NCI-H2171 (cell line): ENCODE measurements around the gene EPB41L5.
"Not testable (repeated sequence)": the region's sequence is repeated elsewhere in the genome, so short reads cannot be mapped to it uniquely, and the experiment has no call there.

Experiments used
- DNase-seq: peaks from one replicate; lab custom pipeline; 2025; lab: John Stamatoyannopoulos, UW

The EPB41L5 gene

DNA sequence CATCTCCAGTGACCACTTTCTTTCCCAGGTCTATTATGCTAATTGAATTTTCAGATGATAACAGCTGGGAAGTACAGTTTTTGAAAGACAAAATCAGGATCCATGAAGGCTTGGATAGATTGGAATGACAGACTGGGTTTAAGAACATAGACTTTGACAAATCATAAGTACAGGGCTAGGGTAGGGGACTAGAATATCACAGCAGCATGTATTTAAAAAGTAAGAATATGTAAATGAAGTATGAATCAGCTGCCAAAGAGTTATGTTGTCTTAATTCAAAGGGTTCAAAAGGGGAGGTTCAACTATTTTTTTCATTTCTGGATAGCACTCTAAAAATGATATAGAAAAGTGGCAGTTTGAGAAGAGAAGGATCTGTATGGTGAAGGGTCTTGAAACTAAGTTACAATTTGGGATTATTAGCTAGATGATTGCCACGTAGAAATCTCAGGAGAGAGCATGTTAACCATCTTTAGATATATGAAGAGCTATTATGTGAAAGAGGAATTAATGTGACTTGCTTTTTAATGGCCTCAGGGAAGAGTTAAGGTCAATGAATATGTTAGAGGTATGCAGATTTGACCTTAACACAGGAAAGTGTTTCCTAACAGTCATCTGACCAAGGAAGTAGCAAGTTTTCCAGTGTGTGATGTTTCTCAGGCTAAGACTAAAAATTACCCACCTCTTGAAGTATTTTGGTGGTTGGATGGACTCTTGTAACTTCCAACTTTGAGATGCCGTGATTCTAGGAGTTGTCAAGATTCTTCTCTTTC lies 128.6 kb downstream of the EPB41L5 start:
- no peak for DNase-seq

DNA sequence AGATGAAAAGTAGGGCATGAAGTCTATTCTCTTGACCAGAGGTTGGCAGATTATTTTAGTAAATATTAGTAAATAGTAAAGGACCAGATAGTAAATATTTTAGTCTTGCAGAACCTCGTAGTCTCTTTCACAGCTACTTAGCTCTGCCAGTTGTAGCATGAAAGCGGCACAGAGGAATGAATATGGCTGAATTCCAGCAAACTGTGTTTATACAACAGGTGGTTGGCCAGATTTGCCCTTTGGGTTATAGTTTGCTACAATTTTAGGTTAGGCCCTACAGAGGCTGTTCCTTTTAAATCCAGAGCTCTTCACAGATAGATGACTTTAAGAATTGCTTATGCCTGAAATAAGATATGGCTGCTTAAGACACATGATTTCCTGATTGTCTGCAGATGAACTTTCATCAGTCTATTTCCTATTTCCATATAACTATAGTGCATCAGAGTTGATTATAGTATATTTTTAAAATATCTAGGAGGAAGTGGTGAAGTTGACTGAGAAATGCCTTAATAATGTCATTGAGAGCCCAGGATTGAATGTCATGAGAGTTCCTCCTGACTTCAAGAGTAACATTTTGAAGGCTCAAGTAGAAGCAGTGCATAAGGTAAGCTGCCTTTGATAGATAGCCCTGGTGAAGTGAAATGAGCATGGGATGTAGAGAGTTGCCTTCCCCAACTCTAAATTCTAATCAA lies 129.8 kb downstream of the EPB41L5 start:
- DNase-seq: no peak

DNA sequence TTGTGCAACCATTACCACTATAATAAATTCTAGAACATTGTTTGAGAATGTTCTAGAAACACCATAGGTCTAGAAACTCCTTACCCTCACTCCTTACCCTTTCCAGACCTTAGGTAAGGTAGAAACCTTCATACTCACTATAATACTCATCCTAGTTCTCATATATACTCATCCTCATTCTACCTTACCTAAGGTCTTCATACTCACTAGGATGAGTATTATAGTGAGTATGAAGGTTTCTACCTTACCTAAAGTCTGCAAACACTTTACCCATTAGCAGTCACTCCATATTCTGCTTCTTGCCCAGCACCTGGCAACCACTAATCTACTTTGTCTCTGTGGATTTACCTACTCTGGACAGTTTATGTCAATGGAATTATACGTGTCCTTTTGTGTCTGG lies 135.4 kb downstream of the EPB41L5 start:
- no peak for DNase-seq

DNA sequence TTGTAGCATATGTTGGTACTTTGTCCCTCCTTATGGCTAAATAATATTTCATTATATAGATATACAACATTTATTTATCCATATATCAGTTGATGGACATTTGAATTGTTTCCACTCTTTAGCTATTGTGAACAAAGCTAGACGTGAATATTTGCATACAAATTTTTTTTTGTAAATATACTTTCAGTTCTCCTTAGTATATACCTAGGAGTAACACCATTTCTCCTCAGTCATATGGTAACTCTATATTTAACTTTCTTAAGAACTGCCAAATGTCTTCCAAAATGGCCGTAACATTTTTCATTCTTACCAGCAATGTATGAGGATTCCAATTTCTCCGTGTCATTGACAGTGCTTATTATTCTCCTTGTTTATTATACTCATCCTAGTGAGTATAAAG lies 135.8 kb downstream of the EPB41L5 start:
- DNase-seq: no peak

DNA sequence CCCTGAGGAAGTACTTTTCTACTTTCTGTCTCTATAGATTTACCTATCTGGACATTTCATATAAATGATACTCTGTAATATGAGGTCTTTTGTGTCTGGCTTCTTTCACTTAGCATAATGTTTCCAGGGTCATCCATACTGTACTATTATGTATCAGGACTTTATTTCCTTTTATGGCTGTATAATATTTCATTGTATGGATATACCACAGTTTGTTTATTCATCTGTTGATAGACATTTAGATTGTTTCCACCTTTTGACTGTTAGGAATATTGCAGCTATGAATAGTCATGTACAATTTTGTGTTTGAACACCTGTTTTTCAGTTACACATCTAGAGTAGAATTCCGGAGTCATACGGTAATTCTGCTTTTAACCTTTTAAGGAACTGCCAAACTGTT lies 136.5 kb downstream of the EPB41L5 start:
- DNase-seq: no peak

DNA sequence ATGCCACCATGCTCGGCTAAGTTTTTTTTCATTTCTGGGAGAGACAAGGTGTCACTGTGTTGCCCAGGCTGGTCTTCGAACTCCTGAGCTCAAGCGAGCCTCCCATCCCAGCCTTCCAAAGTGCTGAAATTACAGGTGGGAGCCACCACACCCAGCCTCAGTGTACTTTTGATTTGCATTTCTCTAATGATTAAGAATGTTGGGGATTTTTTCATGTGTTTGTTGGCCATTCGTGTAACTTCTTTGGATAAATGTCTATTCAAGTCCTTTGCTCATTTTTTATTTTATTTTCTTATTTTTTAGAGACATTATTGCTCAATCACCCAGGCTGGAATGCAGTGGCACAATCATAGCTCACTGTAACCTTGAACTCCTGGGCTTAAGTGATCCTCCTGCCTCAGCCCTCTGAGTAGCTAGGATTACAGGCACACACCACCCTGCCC lies 137.2 kb downstream of the EPB41L5 start:
- no peak for DNase-seq

DNA sequence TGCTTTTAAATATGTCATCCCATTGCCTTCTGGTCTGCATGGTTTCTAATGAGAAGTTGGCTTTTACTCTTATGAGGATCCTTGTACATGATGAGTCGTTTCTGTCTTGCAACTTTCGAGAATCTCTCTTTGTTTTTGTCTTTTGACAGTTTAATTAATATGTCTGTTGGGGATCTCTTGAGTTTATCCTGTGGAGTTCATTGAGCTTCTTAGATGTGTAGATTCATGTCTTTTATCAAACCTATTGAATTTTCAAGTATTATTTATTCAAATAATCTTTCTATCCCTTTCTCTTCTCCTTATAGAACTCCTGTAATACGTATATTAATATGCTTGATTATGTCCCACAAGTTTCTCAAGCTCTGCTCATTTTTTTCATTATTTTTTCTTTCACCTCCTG lies 142.4 kb downstream of the EPB41L5 start:
- no peak for DNase-seq

DNA sequence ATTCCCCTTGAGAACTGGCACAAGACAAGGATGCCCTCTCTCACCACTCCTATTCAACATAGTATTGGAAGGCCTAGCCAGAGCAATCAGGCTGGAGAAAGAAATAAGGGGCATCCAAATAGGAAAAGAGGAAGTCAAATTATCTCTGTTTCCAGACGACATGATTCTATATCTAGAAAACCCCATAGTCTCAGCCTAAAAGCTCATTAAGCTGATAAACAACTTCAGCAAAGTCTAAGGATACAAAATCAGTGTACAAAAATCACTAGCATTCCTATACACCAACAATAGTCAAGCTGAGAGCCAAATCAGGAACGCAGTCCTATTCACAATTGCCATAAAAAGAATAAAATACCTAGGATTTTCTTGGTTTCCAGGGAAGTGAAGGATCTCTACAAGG lies 145.8 kb downstream of the EPB41L5 start:
- DNase-seq: not testable (repeated sequence)

DNA sequence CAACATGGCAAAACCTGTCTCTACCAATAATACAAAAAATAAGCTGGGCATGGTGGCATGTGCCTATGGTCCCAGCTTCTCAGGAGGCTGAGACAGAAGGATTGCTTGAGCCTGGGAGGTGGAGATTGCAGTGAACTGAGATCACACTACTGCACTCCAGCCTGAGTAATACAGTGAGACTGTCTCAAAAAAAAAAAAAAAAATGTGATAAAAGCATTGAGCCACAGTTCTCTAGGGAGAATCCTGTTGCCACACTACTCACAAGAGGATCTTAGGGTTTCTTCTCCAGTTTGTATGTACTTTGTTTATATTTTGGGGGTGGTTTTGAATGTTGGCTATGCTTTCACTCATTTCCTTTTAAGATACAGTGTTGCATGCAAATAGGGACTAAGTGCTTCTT lies 148.3 kb downstream of the EPB41L5 start:
- no peak for DNase-seq

DNA sequence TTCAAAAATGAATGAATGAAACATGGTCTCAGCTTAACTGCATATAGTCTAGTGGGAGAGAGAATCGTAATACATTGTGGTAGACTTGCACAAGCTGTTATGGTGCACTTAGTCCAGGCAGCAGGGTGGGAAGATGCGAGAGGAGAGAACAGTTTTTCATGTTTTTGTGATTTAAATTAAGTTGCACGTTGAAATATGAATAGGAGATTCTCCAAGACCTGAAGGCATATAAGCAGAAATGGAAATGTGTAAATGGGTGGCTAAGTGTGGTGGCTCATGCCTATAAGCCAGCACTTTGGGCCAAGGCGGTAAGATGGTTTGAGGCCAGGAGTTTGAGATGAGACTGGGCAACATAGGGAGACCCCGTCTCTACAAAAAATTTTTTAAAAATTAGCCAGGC lies 149.8 kb downstream of the EPB41L5 start:
- DNase-seq: no peak

DNA sequence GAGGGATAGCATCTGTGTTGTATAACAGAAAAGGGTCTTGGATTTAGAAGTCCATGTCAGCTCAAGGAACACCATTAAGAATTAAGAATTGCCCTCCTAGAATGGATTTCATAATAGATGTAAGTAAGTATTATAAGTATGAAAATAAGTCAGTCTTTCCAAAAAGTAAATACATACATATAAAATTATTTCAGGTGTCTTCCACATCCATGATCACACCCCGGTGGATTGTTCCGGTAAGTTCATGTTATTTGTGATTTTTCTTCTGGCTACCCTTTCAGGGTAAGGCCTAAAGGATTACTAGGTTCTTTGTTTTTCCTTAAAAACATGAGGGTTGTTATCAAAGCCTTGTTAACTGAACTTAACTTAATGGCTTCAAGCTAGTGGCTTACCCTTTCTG lies 154.4 kb downstream of the EPB41L5 start:
- no peak for DNase-seq

DNA sequence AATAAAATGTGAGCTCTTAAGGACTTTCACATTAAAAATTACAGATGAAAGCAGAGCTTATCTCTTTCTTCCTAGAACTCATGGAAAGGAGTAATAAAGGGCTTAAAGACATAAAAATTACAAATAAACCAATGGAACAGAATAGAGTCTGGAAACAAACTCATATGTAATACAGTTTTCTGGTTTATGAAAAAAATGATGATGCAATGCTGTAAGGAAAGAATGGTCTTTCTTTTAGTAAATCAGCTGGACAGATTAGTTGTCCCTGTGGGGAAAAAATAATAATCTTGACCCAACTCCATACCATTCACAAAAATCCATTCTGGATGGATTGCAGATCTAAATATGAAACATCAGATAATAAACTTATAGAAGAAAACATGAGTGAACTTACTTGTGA lies 156.1 kb downstream of the EPB41L5 start:
- DNase-seq: no peak

DNA sequence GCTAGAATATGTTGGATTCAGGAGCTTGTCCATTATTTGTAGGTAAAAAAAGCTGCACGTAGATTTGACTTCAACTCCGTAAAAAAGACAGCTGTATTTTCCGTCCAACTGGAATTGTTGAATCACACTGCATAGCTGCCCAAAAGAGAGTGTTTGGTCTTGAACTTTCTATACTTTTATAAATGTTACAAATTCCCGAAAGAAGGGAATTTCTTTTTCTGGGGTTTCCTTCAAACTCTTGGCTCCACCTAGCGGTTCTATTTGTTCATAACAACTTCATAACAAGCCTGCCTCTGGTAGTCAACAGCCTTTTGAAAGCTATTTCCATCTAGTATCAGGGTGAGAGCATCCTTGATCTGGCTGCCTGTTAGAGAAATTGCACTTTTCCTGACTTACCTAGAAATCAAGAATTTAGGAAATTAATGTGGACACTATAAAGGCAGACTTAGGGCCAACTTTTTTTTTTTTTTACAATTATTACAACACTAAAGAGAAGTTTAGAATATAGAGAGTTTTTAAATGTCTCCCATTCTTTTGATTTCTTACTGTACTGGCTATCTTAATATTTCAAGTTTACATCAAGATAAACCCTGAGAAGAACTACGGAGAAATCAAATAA lies 162.2 kb downstream of the EPB41L5 start:
- peak; percentile 39 for DNase-seq

DNA sequence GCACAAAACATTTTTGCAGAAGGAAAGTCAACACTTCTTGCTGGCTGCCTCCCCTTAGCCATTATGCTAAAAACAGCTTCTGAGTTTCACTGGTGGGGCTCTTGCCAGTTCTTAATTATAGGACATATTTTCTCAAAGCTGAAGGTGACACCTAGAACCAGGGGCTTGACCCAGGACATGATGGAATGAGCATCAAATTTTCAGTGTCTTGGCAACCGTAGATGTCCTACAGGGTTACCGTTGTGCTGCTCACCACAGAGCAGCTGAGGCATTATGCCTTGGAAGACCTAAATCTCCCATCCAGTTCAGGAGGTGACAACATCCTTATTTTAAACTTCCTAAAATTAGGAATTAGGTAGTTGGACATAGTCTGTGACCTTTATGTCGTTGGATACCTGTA lies 163.6 kb downstream of the EPB41L5 start:
- no peak for DNase-seq

DNA sequence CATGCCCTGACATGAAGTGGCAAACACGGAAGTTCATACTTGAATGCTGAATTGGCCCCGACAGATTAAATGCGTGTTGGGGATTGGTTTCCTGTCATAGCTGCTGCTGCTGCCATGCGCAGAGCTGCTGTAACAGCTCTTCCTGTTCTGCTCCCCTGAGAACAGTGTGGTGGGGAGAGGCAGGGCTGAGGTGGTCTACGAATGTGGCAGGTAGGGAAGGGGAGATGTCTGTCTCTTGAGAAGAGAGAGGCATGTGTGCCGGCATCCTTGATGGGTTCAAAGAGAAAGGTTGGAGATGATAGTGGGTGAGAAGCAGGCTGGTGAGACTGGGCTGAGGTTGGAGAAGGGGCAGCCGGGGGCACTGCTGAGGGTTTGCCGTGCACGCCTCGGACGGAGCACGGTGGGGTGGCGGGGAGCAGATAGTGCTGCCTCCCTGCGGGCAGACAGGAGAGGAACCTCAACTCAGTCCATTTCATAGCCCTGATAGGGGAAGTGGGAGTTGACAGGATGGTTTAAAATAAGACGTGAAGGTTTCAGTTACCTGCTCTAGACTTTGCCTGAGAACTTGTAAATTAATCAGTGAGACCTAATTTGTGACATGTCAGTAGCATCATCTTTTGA lies 164.2 kb downstream of the EPB41L5 start:
- no peak for DNase-seq

DNA sequence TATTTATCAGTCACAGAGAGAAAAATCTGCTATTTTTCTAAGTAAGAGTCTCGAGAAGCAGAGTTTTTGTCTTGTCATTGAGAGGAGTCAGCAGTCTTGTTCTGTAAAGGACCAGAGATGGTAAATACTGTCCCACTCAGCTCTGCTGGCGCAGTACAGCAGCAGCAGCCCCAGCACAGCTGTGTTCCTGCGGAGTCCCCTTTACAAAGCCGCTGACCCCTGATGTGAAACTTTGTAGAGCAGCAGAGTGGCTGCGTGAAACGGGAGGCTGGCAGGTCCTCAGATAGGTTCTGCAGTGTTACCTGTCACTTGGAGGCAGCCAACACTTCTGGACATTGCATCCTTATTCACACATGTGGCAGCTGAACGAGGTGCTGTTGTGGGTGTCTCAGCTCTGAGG lies 165.1 kb downstream of the EPB41L5 start:
- DNase-seq: no peak

DNA sequence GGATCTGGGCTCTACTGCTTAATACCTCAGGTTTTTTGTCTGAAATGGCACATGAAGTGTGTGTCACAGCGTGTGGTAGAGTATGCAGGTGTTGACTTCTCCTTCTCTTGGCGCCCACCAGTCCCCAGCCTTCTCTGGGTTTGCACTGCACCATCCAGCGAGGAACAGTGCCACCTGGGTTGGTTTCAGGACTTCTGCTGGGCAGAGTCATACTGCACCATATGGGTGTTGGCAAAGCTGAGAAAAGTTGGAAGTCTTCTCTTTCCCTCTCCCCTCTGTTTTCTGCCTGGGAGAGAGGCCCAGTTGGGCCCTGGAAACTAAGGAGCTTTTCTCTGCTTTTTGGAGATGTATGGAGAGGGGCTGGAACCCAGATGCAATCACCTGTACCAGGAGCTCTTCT lies 166.5 kb downstream of the EPB41L5 start:
- no peak for DNase-seq

DNA sequence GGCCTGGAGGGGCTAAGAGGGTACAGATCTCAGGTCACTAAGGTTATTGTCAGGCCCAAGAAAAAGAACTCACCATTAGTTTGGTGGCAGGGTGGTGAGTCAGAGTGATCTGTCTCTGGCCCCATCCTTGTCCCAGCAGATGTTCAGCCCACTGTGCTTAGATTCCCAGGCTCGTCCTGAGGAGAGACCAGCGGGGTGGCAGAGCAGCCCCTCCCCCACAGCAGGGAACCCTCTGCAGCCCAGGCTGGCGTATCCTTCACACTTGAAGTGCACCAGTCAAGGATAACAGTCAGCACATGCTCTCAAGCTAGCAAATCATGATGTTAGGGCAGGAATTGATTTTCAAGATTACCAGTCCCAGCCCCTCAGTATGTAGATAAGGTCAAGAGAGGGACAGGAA lies 167.2 kb downstream of the EPB41L5 start:
- no peak for DNase-seq

DNA sequence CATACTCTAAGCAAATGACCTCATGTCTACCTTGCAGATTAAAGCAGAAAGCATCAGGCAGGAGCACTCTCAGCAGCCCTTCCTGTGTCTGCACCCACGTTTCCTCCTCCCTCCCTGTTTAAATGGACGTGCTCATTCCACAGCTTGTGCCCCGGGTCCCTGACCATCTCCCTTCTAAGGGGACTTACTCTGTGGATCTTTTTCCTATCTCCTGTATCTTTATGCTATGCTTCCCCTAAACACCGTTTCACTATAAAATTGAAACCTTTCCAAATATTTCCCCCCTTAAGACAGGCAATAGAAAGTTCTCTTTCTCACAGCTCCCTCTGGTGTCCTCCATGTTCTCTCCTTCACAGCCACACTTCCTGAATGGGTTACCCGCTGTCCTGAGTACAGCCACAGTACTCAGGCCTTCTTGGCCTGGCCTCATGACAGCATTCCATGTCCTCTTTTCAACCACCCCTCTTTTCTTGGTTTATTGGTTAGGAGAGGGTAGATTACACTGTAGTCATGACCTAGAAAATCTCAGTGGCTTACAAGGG lies 169.2 kb downstream of the EPB41L5 start:
- no peak for DNase-seq

DNA sequence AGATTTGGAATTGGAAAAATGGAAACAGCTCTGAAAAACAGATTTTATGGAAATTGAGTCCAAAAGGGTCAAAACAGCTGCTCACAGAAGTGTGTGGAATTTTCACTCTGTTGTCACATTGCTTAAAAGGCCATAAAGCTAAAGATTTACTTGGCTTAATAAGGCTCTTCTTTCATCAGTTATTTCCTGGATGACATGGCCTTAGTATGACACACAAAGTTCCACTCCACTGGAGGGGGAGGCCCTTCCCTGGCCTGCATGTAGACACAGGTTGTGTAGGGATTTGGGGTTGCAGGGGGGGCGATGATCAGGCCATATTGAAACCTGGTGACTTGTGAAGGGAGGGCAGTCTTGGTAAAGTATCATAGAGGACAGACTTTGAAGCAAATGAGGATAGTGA lies 176.3 kb downstream of the EPB41L5 start:
- DNase-seq: no peak

DNA sequence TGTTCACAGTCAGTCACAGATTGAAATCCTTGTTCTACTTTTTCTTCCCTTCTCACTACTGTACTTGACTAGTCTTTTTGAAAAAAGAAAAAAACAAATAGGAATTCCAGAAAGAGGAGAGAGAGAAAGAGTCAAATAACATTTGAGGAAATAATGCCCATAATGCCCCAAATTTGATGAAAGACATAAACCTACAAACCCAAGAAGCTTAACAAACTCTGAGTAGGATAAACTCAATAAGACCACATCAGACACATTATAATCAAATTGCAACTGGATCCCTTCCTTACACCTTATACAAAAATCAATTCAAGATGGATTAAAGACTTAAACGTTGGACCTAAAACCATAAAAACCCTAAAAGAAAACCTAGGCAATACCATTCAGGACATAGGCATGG lies 179.4 kb downstream of the EPB41L5 start:
- DNase-seq: no peak

DNA sequence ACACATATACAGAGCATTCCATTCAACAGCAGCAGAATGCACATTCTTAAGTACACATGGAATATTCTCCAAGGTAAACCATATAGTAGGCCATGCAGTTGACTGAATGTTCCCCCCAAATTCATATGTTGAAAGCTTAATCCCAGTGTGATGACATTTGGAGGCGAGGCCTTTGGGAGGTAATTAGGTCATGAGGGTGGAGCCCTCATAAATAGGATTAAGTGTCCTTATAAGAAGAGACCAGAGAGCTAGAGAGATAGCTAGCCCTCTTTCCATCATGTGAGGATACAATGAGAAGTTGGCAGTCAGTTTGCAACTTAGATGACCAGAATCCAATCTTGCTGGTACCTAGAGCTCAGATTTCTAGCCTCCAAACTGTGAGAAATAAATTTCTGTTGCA lies 182.7 kb downstream of the EPB41L5 start:
- no peak for DNase-seq
